H1 (cell line): Measurements from ENCODE around the gene HEATR5A. TPM values are rescaled to one million over a fixed set of nuclear protein-coding genes. Genes with fewer than 3 reads are reported as not detected.

ENCODE experiments used
- CTCF ChIA-PET: fragments of 300-600 bp; sonication (Branson Sonifier 250); formaldehyde crosslinking; loops from one replicate; lab custom pipeline; 2021; ENCODE audit not compliant: partially characterized antibody; lab: Charles Lee
- POLR2A ChIA-PET: fragments of 300-600 bp; sonication (Branson Sonifier 250); formaldehyde crosslinking; loops from one replicate; lab custom pipeline; 2021; ENCODE audit warnings: inconsistent platforms; ENCODE audit not compliant: partially characterized antibody; lab: Charles Lee
- DNase-seq, 2 experiments: peaks; one replicate each; pipeline versions ENCODE4 v3.0.0 to v3.0.0-alpha.2; 2010 to 2022; ENCODE audit warnings: low spot score in 2 of 2, low read depth in 1 of 2, mixed read lengths in 1 of 2
- FAIRE-seq: peaks from 2 replicates; lab custom pipeline; 2011; peaks lifted over from hg19 to GRCh38; lab: Jason Lieb, UNC
- H2AFZ ChIP-seq: 2 replicates; pipeline ENCODE4 v1.8.1; 2012; ENCODE audit warnings: low read length, inconsistent platforms
- H2AK5ac ChIP-seq: 2 replicates; pipeline ENCODE4 v1.6.1; 2013; ENCODE audit warnings: low read depth, low read length
- H2BK120ac ChIP-seq: replicated peaks from 2 replicates; pipeline ENCODE3; 2013; ENCODE audit warnings: low read depth, low read length, inconsistent platforms
- H2BK12ac ChIP-seq: 2 replicates; pipeline ENCODE4 v1.6.1; 2013; ENCODE audit warnings: low read depth, low read length
- H2BK15ac ChIP-seq: 2 replicates; pipeline ENCODE4 v1.6.1; 2013; ENCODE audit warnings: low read length
- H2BK20ac ChIP-seq: 2 replicates; pipeline ENCODE4 v1.6.1; 2013; ENCODE audit warnings: low read length
- H2BK5ac ChIP-seq: 2 replicates; pipeline ENCODE4 v1.6.1; 2013; ENCODE audit warnings: low read depth, low read length
- H3K14ac ChIP-seq: 2 replicates; pipeline ENCODE4 v1.6.1; 2013; ENCODE audit warnings: inconsistent platforms; ENCODE audit not compliant: insufficient read length
- H3K18ac ChIP-seq: 2 replicates; pipeline ENCODE4 v1.6.1; 2013; ENCODE audit warnings: low read length; ENCODE audit errors: extremely low read depth
- H3K23ac ChIP-seq: 2 replicates; pipeline ENCODE4 v1.6.1; 2013; ENCODE audit warnings: inconsistent platforms; ENCODE audit not compliant: insufficient read length
- H3K23me2 ChIP-seq: 2 replicates; pipeline ENCODE4 v1.6.1; 2013; ENCODE audit warnings: low read depth, low read length
- H3K27ac ChIP-seq: 2 replicates; pipeline ENCODE4 v1.6.1; 2011; ENCODE audit warnings: low read depth, low read length, inconsistent platforms
- H3K27me3 ChIP-seq, 4 experiments: replicated peaks in 1 of 4; 1 replicate in 1 of 4; 2 replicates in 3 of 4; pipeline versions ENCODE4 v1.6.1 to v1.8.1; 2011 to 2013; ENCODE audit warnings: low read length in 3 of 4, mild to moderate bottlenecking in 3 of 4, inconsistent platforms in 2 of 4, mixed read lengths in 2 of 4, moderate library complexity in 1 of 4; ENCODE audit not compliant: control insufficient read depth in 3 of 4, insufficient read depth in 3 of 4; ENCODE audit errors: extremely low read depth in 1 of 4
- H3K36me3 ChIP-seq, 4 experiments: 2 replicates each; pipeline versions ENCODE4 v1.6.1 to v1.8.1; 2011 to 2013; ENCODE audit warnings: mild to moderate bottlenecking in 4 of 4, low read length in 3 of 4, moderate library complexity in 2 of 4, control low read depth in 1 of 4, inconsistent platforms in 1 of 4; ENCODE audit not compliant: insufficient read depth in 4 of 4, control insufficient read depth in 2 of 4
- H3K4ac ChIP-seq: replicated peaks from 2 replicates; pipeline ENCODE3; 2013; ENCODE audit warnings: low read length, low read depth, mixed read lengths, inconsistent platforms; ENCODE audit not compliant: insufficient read length
- H3K4me1 ChIP-seq, 4 experiments: replicated peaks in 1 of 4; 1 replicate in 1 of 4; 2 replicates in 3 of 4; pipeline versions ENCODE4 v1.6.1 to v1.8.1; 2011 to 2013; ENCODE audit warnings: low read length in 3 of 4, inconsistent platforms in 2 of 4, mixed read lengths in 1 of 4; ENCODE audit not compliant: insufficient read depth in 4 of 4, control insufficient read depth in 3 of 4
- H3K4me2 ChIP-seq, 2 experiments: 2 replicates each; pipeline versions ENCODE4 v1.6.1 to v1.8.1; 2011 to 2013; ENCODE audit warnings: low read depth in 2 of 2, low read length in 2 of 2, control low read depth in 1 of 2, inconsistent platforms in 1 of 2, mild to moderate bottlenecking in 1 of 2; ENCODE audit not compliant: insufficient read depth in 1 of 2
- H3K4me3 ChIP-seq, 4 experiments: fragments of 200-600, 300-600 bp in 1 of 4; sonication (generic), shearing (Covaris generic), sonication (Bioruptor Twin) in 1 of 4; 2 replicates each; pipeline versions ENCODE4 v1.5.1 to v1.8.1; 2011 to 2016; ENCODE audit warnings: low read length in 4 of 4, low read depth in 3 of 4, control low read depth in 2 of 4, inconsistent platforms in 2 of 4, mild to moderate bottlenecking in 2 of 4, mixed read lengths in 1 of 4, moderate library complexity in 1 of 4; ENCODE audit not compliant: insufficient read depth in 2 of 4; ENCODE audit errors: extremely low read depth in 1 of 4
- H3K56ac ChIP-seq: replicated peaks from 2 replicates; pipeline ENCODE3; 2013; ENCODE audit warnings: low read depth, mild to moderate bottlenecking, mixed read lengths, low read length, inconsistent platforms; ENCODE audit not compliant: insufficient read length
- H3K79me1 ChIP-seq: 2 replicates; pipeline ENCODE4 v1.6.1; 2013; ENCODE audit warnings: low read depth, low read length, control low read depth
- H3K79me2 ChIP-seq, 2 experiments: 2 replicates each; pipeline versions ENCODE4 v1.6.1 to v1.8.1; 2012 to 2013; ENCODE audit warnings: low read length in 2 of 2, mild to moderate bottlenecking in 2 of 2, inconsistent platforms in 1 of 2; ENCODE audit not compliant: insufficient read depth in 2 of 2, control insufficient read depth in 1 of 2
- H3K9ac ChIP-seq, 4 experiments: replicated peaks in 1 of 4; 1 replicate in 1 of 4; 2 replicates in 3 of 4; pipeline versions ENCODE4 v1.6.1 to v1.8.1; 2011 to 2013; ENCODE audit warnings: low read depth in 3 of 4, low read length in 3 of 4, control low read depth in 2 of 4, mild to moderate bottlenecking in 2 of 4, moderate library complexity in 2 of 4, inconsistent platforms in 1 of 4; ENCODE audit errors: extremely low read depth in 1 of 4
- H3K9me3 ChIP-seq, 2 experiments: 2 replicates each; pipeline versions ENCODE4 v1.6.1 to v1.8.1; 2012 to 2013; ENCODE audit warnings: mild to moderate bottlenecking in 2 of 2, moderate library complexity in 2 of 2, control low read depth in 1 of 2, inconsistent platforms in 1 of 2, low read depth in 1 of 2, low read length in 1 of 2, mixed read lengths in 1 of 2; ENCODE audit not compliant: insufficient read depth in 2 of 2
- H4K20me1 ChIP-seq, 2 experiments: replicated peaks in 1 of 2; 2 replicates each; pipeline versions ENCODE3 to v1.8.1; 2011 to 2013; ENCODE audit warnings: inconsistent platforms in 2 of 2, low read length in 2 of 2, mild to moderate bottlenecking in 1 of 2; ENCODE audit not compliant: insufficient read depth in 2 of 2, control insufficient read depth in 1 of 2
- H4K5ac ChIP-seq: 2 replicates; pipeline ENCODE4 v1.6.1; 2013; ENCODE audit warnings: low read length, low read depth, mixed read lengths, inconsistent platforms; ENCODE audit not compliant: insufficient read length
- H4K8ac ChIP-seq: 2 replicates; pipeline ENCODE4 v1.8.0; 2013; ENCODE audit warnings: mild to moderate bottlenecking, moderate library complexity, low read length, inconsistent platforms; ENCODE audit not compliant: insufficient read depth; ENCODE audit errors: extremely low read depth
- H4K91ac ChIP-seq: replicated peaks from 2 replicates; pipeline ENCODE3; 2013; ENCODE audit warnings: low read length, mixed read lengths, inconsistent platforms; ENCODE audit not compliant: insufficient read length
- ATF2 ChIP-seq: IDR thresholded peaks from 2 replicates; pipeline ENCODE4 v1.6.1; 2012; ENCODE audit warnings: low read length, inconsistent platforms
- CTCF ChIP-seq, 3 experiments: IDR thresholded peaks; 1 replicate in 2 of 3; 2 replicates in 1 of 3; pipeline versions ENCODE4 v1.5.1 to v1.6.1; 2011; ENCODE audit warnings: low read length in 3 of 3, mild to moderate bottlenecking in 3 of 3, inconsistent platforms in 2 of 3, low read depth in 1 of 3, moderate library complexity in 1 of 3; ENCODE audit not compliant: insufficient read depth in 1 of 3; ENCODE audit errors: control extremely low read depth in 1 of 3
- EGR1 ChIP-seq: IDR thresholded peaks from 2 replicates; pipeline ENCODE4 v1.6.1; 2011; ENCODE audit warnings: low read depth, low read length, borderline replicate concordance
- HDAC6 ChIP-seq: IDR thresholded peaks from one replicate; pipeline ENCODE4 v1.7.1; 2012; ENCODE audit warnings: low read depth, mild to moderate bottlenecking, inconsistent platforms, low read length, moderate library complexity
- RAD21 ChIP-seq, 2 experiments: IDR thresholded peaks in 1 of 2; conservative IDR thresholded peaks in 1 of 2; 2 replicates each; pipeline ENCODE4 v1.6.1; 2011; ENCODE audit warnings: low read depth in 2 of 2, low read length in 2 of 2, improper control_type of control experiment in 1 of 2, inconsistent platforms in 1 of 2, mild to moderate bottlenecking in 1 of 2, moderate library complexity in 1 of 2
- TEAD4 ChIP-seq: IDR thresholded peaks from 2 replicates; pipeline ENCODE4 v1.6.1; 2012; ENCODE audit warnings: low read depth, low read length, inconsistent platforms, mixed read lengths
- WGBS, 2 experiments: shearing (Covaris generic) in 1 of 2; methylation state at CpG; one replicate each; pipeline versions ENCODE4 v1.1.6 to v1.1.7; 2013 to 2015; ENCODE audit warnings: low lambda C conversion rate in 2 of 2, mixed read lengths in 2 of 2, inconsistent platforms in 1 of 2, low coverage in 1 of 2, missing lambda C conversion rate in 1 of 2; ENCODE audit not compliant: insufficient replicate concordance in 2 of 2, insufficient coverage in 1 of 2, insufficient read length in 1 of 2; ENCODE audit errors: extremely low coverage in 1 of 2, missing lambda C conversion rate in 1 of 2; 5-methylcytosine and 5-hydroxymethylcytosine counted together
- polyA plus RNA-seq, 7 experiments: library from polyadenylated mRNA; depleted of rRNA in 3 of 7; stranded (reverse) in 5 of 7; unstranded in 2 of 7; fragments of >200 nt in 5 of 7; fragments of 200-250 nt in 2 of 7; gene quantifications; 1 replicate in 5 of 7; 2 replicates in 1 of 7; 4 replicates in 1 of 7; pipeline versions ENCODE4 v1.2.1 to v1.2.3, GENCODE V29; 2011 to 2013; ENCODE audit warnings: missing spikeins in 2 of 7, mixed read lengths in 2 of 7
- total RNA-seq: library from RNA; stranded (reverse); fragmentation: NEBNext Ultra II Directional; extraction: Animal tissue kit (Norgen Biotek cat#: 25700); gene quantifications from 2 replicates; pipeline ENCODE4 v1.2.1, GENCODE V29; 2021

HEATR5A gene
- total and polyA plus RNA-seq, 2 of the 8 experiments (the other 6 are each of a cell fraction or from before 2014, with no cell fraction given): 9.0 to 36.2 TPM

- H3K27me3 ChIP-seq: no peaks in the 10 kb centered on the region
- H3K9me3 ChIP-seq: peaks cover 4 to 6% of the 10 kb centered on the region in 2 experiments; a peak in 3 of 4 replicates
- no peak overlapping the region for H3K18ac ChIP-seq
- H3K4me2 ChIP-seq: no peak overlapping the region
- no peak overlapping the region for H3K27ac ChIP-seq
- CTCF ChIA-PET: interaction anchor here (1.5 kb wide), 1 partner anchor 83 kb away, joined by 5 read pairs; no protein-coding TSS in a partner anchor
- no peaks in the 10 kb centered on the region for H3K79me1 ChIP-seq
- H3K4me1 ChIP-seq: peaks cover 0 to 2% (median 0%) of the 10 kb centered on the region in 4 experiments; a peak in 1 of 7 replicates
- no peak overlapping the region for H2BK5ac ChIP-seq
- no peaks in the 10 kb centered on the region for H4K20me1 ChIP-seq
- no peaks in the 10 kb centered on the region for H3K36me3 ChIP-seq
- no peak overlapping the region for H3K4ac ChIP-seq
- WGBS, 2 experiments: 67% methylated on average over 4 of the region's 4 CpGs; no CpG with 5 or more reads in 1 of the 2 experiments
- no peak overlapping the region for H3K56ac ChIP-seq
- no peak overlapping the region for H2BK120ac ChIP-seq
- H4K8ac ChIP-seq: no peak overlapping the region
- DNase-seq (peak in 1 of 2 experiments; percentile 51), FAIRE-seq (no peak)
- H3K79me2 ChIP-seq: no peaks in the 10 kb centered on the region
- H3K14ac ChIP-seq: no peak overlapping the region
- no peak overlapping the region for H2BK15ac ChIP-seq
- peak overlapping the region; percentile 3 for H4K91ac ChIP-seq
- H2BK12ac ChIP-seq: no peak overlapping the region
- H3K23me2 ChIP-seq: no peaks in the 10 kb centered on the region
- POLR2A ChIA-PET: no interaction called here
- no peak overlapping the region for H2BK20ac ChIP-seq
- no peak overlapping the region for H3K9ac ChIP-seq
- H2AK5ac ChIP-seq: no peak overlapping the region
- H3K23ac ChIP-seq: no peak overlapping the region
- H2AFZ ChIP-seq: peak overlapping the region; percentile 84
- no peak overlapping the region for H3K4me3 ChIP-seq
- H4K5ac ChIP-seq: no peak overlapping the region
- 0 out of 2 replicates have a peak, but pooled peaks have one; percentile 46 for TF ChIP-seq ATF2
- no peak for TF ChIP-seq HDAC6
- peak; percentile 79 to 84 for TF ChIP-seq RAD21 (IDR thresholded peaks at IDR 0.05 in 1 of 2, conservative IDR thresholded peaks at IDR 0.05 in 1 of 2; ENCODE audit: low read depth in 2 of 2, low read length in 2 of 2)
- 0 out of 2 replicates have a peak, but pooled peaks have one; percentile 13 for TF ChIP-seq TEAD4
- TF ChIP-seq EGR1: no peak
- peak; percentile 77 to 97 (median 84) for TF ChIP-seq CTCF (IDR thresholded peaks at IDR 0.05; ENCODE audit: control extremely low read depth in 1 of 3, insufficient read depth in 1 of 3, low read depth in 1 of 3, low read length in 3 of 3)
These were observed 150.1 kb downstream of the HEATR5A start for GRCh38 chr14:31270196-31270772.
